Fibroblast of the aortic adventitia (primary cell): ENCODE results near the gene HIF1A. TPM values are rescaled to one million over a fixed set of nuclear protein-coding genes. Genes with fewer than 3 reads are reported as not detected.
"Not testable (repeated sequence)": the region's sequence is repeated elsewhere in the genome, so short reads cannot be mapped to it uniquely, and the experiment has no call there.

Source experiments
- DNase-seq: peaks from one replicate; pipeline ENCODE4 v3.0.0-alpha.2; 2010; ENCODE audit warnings: low read depth
- H3K4me3 ChIP-seq: 2 replicates; pipeline ENCODE4 v1.5.1; 2011; ENCODE audit warnings: low read depth, mild to moderate bottlenecking, control low read depth, low read length, moderate library complexity
- CTCF ChIP-seq: IDR thresholded peaks from 2 replicates; pipeline ENCODE4 v1.5.1; 2011; ENCODE audit warnings: mild to moderate bottlenecking, low read length, control low read depth, inconsistent platforms; ENCODE audit not compliant: insufficient read depth
- total RNA-seq: library from RNA; depleted of rRNA; stranded (reverse); fragments of >200 nt; gene quantifications from 2 replicates; pipeline ENCODE4 v1.2.3, GENCODE V29; 2012; ENCODE audit warnings: low replicate concordance

HIF1A gene
- total RNA-seq, 1 donor, result 553 TPM

GRCh38 chr14:61750708-61751474, 55.6 kb downstream of the HIF1A start:
- H3K4me3 ChIP-seq, result peak overlapping the region; percentile 53
- no peak for TF ChIP-seq CTCF
- peak; percentile 63 for DNase-seq

GRCh38 chr14:61751475-61751989, 56.2 kb downstream of the HIF1A start:
- no peak overlapping the region for H3K4me3 ChIP-seq
- no peak for TF ChIP-seq CTCF
- DNase-seq, result no peak

- DNase-seq, result peak; percentile 46
- no peak for TF ChIP-seq CTCF
- H3K4me3 ChIP-seq, result no peak overlapping the region
Observed at GRCh38 chr14:61752626-61753025, 57.3 kb downstream of the HIF1A start.

GRCh38 chr14:61753631-61754030, 58.3 kb downstream of the HIF1A start:
- TF ChIP-seq CTCF, result peak; percentile 16
- DNase-seq, result no peak
- H3K4me3 ChIP-seq, result no peak overlapping the region

GRCh38 chr14:61754627-61755381, 59.5 kb downstream of the HIF1A start:
- no peak for TF ChIP-seq CTCF
- DNase-seq, result no peak
- H3K4me3 ChIP-seq, result no peak overlapping the region

GRCh38 chr14:61755382-61755742, 60.0 kb downstream of the HIF1A start:
- DNase-seq, H3K4me3 ChIP-seq: not testable (repeated sequence)

- DNase-seq, result no peak
- no peak for TF ChIP-seq CTCF
Observed at GRCh38 chr14:61756135-61756534, 60.8 kb downstream of the HIF1A start.

More at GRCh38 chr14:61756135-61756534, 60.8 kb downstream of the HIF1A start:
- no peak overlapping the region for H3K4me3 ChIP-seq
